K562 (cell line): ENCODE data around the gene S100A7A. TPM values are rescaled to one million over a fixed set of nuclear protein-coding genes. Genes with fewer than 3 reads are reported as not detected.

Source experiments
- CBFA2T3 ChIP-seq: fragments of 450-650 bp; IDR thresholded peaks from 2 replicates; pipeline ENCODE4 v1.6.1; 2017
- DEAF1 ChIP-seq: fragments of 450-650 bp; formaldehyde crosslinking; IDR thresholded peaks from 2 replicates; pipeline ENCODE4 v1.4.0; 2020; ENCODE audit warnings: mild to moderate bottlenecking, moderate library complexity
- SMARCA4 ChIP-seq: fragments of 450-650 bp; IDR thresholded peaks from 2 replicates; pipeline ENCODE4 v1.6.1; 2016
- SMARCC2 ChIP-seq: fragments of 450-650 bp; IDR thresholded peaks from 2 replicates; pipeline ENCODE4 v1.6.1; 2017; ENCODE audit warnings: antibody characterized with exemption, moderate library complexity, mild to moderate bottlenecking, low read depth
- polyA plus RNA-seq, 8 experiments: library from polyadenylated mRNA; depleted of rRNA in 4 of 8; stranded (reverse) in 5 of 8; unstranded in 3 of 8; fragments of >200 nt; fragmentation: Nextera tagmentation in 2 of 8; fragmentation: Illumina TruSeq in 1 of 8; extraction: Ambion mirVana in 2 of 8; extraction: Trizol in 1 of 8; gene quantifications; 2 replicates each; pipeline versions ENCODE4 v1.2.1 to v1.2.3, GENCODE V29; 2011 to 2014; ENCODE audit warnings: inconsistent platforms in 1 of 8, missing spikeins in 1 of 8
- total RNA-seq, 7 experiments: library from RNA; depleted of rRNA in 6 of 7; stranded (reverse); fragments of >200 nt in 6 of 7; fragmentation: Illumina TruSeq in 2 of 7; extraction: Trizol in 2 of 7; gene quantifications; 2 replicates each; pipeline versions ENCODE4 v1.2.1 to v1.2.3, GENCODE V29; 2011 to 2021; ENCODE audit warnings: low replicate concordance in 1 of 7
- TF ChIP-seq, protein P1 (sequence below), 2 experiments: fragments of 450-650 bp; formaldehyde crosslinking in 1 of 2; IDR thresholded peaks; 2 replicates each; pipeline versions ENCODE4 v1.4.0 to v1.6.1; 2014 to 2020; ENCODE audit warnings: mild to moderate bottlenecking in 2 of 2, borderline replicate concordance in 1 of 2, low read depth in 1 of 2
- TF ChIP-seq, protein P2 (sequence below): IDR thresholded peaks from 2 replicates; pipeline ENCODE4 v1.6.1; 2011; ENCODE audit warnings: borderline replicate concordance, low read depth, mild to moderate bottlenecking, moderate library complexity, low read length; ENCODE audit not compliant: insufficient read depth, poor library complexity, severe bottlenecking

S100A7A gene
- total and polyA plus RNA-seq, 9 of the 15 experiments (the other 6 are each of a cell fraction or from before 2014, with no cell fraction given), result not detected

DNA sequence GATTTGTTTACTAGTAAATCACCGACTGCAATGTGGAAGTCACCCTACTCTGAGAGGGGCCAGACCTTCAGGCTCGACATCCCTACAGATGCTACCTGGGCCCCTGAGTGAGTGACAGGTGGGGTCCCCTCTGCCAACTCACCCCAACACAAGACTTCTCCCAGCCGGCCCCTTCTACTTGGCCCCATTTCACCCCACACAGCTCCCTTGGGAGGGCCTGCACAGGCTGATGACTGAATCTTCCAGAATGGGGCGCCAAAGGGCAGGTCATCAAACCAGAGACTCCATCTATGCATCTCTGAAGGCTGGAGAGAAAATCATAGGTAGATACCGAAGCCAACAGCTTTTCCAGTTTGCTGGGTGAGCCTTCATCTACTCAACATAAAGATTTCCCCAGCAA, 16.1 kb upstream of the S100A7A start (continued):
- peak; percentile 38; the same call in 1 of the 2 replicates for TF ChIP-seq SMARCC2
- no peak for TF ChIP-seq CBFA2T3
- TF ChIP-seq, protein P1, sequence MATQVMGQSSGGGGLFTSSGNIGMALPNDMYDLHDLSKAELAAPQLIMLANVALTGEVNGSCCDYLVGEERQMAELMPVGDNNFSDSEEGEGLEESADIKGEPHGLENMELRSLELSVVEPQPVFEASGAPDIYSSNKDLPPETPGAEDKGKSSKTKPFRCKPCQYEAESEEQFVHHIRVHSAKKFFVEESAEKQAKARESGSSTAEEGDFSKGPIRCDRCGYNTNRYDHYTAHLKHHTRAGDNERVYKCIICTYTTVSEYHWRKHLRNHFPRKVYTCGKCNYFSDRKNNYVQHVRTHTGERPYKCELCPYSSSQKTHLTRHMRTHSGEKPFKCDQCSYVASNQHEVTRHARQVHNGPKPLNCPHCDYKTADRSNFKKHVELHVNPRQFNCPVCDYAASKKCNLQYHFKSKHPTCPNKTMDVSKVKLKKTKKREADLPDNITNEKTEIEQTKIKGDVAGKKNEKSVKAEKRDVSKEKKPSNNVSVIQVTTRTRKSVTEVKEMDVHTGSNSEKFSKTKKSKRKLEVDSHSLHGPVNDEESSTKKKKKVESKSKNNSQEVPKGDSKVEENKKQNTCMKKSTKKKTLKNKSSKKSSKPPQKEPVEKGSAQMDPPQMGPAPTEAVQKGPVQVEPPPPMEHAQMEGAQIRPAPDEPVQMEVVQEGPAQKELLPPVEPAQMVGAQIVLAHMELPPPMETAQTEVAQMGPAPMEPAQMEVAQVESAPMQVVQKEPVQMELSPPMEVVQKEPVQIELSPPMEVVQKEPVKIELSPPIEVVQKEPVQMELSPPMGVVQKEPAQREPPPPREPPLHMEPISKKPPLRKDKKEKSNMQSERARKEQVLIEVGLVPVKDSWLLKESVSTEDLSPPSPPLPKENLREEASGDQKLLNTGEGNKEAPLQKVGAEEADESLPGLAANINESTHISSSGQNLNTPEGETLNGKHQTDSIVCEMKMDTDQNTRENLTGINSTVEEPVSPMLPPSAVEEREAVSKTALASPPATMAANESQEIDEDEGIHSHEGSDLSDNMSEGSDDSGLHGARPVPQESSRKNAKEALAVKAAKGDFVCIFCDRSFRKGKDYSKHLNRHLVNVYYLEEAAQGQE (IDR thresholded peaks at IDR 0.05; ENCODE audit: borderline replicate concordance), result peak; percentile 64
- TF ChIP-seq, protein P1 (CRISPR knock-in tag; IDR thresholded peaks at IDR 0.05; ENCODE audit: low read depth), result no peak
- peak; percentile 72 for TF ChIP-seq SMARCA4
- TF ChIP-seq, protein P2, sequence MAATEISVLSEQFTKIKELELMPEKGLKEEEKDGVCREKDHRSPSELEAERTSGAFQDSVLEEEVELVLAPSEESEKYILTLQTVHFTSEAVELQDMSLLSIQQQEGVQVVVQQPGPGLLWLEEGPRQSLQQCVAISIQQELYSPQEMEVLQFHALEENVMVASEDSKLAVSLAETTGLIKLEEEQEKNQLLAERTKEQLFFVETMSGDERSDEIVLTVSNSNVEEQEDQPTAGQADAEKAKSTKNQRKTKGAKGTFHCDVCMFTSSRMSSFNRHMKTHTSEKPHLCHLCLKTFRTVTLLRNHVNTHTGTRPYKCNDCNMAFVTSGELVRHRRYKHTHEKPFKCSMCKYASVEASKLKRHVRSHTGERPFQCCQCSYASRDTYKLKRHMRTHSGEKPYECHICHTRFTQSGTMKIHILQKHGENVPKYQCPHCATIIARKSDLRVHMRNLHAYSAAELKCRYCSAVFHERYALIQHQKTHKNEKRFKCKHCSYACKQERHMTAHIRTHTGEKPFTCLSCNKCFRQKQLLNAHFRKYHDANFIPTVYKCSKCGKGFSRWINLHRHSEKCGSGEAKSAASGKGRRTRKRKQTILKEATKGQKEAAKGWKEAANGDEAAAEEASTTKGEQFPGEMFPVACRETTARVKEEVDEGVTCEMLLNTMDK, result peak; percentile 58
- TF ChIP-seq DEAF1 (CRISPR knock-in tag), result peak; percentile 40; the same call in 1 of the 2 replicates
